ENCODE measurements around the gene C4BPA. TPM values are rescaled to one million over a fixed set of nuclear protein-coding genes. Genes with fewer than 3 reads are reported as not detected.

C4BPA gene
- polyA plus RNA-seq, 2 donors: 0.01 TPM; not detected in 1

DNA sequence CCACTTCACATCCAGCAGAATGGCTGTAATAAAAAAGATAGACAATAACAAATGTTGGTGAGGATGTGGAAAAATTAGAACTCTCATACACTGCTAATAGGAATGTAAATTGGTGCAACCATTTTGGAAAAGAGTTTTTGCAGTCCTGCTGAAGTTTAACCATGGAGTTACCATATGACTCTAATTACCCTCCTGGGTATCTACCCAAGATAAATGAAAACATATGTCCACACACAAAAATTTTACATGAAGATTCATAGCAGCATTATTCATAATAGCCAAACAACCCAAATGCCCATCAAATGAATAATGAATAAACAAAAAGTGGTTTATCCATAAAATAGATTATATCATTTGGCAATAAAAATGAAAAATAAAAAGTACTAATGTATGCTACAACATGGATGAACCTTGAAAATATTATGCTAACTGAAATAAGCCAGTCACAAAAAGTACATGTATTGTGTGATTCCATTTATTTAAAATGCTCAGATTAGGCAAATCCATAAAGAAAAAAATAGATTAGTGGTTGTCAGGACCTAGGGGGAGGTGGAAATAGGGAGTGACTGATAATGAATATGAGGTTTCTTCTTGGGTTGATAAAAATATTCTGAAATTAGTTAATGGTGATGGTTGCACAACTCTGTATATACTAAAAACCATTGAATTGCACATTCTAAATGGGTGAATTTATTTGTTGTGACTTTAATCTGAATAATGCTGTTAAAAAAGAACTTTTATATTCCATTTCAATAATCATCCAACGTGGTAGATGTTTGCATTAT, 26.4 kb downstream of the C4BPA start:
- no peak overlapping the region for H3K27ac ChIP-seq (ENCODE audit: low read depth in 2 of 2, low read length in 1 of 2)
- no peaks in the 10 kb centered on the region for H3K27me3 ChIP-seq (ENCODE audit: control insufficient read depth in 1 of 2, insufficient read depth in 2 of 2, low read length in 2 of 2)
- H3K4me3 ChIP-seq (ENCODE audit: low read depth in 1 of 2, low read length in 2 of 2): no peak overlapping the region
- no peaks in the 10 kb centered on the region for H3K4me1 ChIP-seq (ENCODE audit: control insufficient read depth in 2 of 2, insufficient read depth in 2 of 2, low read length in 1 of 2)
- H3K36me3 ChIP-seq (ENCODE audit: control insufficient read depth in 2 of 2, insufficient read depth in 2 of 2, low read length in 1 of 2): no peaks in the 10 kb centered on the region
- WGBS, 2 donors: 46 to 59% methylated on average over 1 of the region's 1 CpG
- peaks cover 0 to 2% of the 10 kb centered on the region in 2 donors for H3K9me3 ChIP-seq (ENCODE audit: control insufficient read depth in 2 of 2, insufficient read depth in 1 of 2, low read depth in 1 of 2, low read length in 1 of 2)

DNA sequence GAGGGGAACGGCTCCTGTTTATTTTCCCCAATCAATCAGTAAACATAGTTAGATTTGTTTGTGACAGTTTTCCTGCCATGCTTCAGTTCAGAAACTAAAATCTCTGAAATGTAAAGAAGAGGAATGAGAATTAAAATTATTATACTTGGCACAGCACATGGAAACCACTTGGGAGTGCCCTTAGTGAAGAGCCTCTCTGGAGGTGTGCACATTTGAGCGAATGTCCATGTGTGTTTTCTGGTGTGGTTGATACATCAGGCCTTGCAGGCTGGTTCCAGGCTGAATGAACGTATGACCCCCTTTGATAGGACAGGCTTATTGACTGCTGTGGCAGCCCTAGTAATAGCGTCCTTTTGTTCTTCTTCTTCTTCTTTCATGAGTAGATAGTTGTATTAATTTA, 27.1 kb downstream of the C4BPA start:
- peaks cover 0 to 2% of the 10 kb centered on the region in 2 donors for H3K9me3 ChIP-seq (ENCODE audit: control insufficient read depth in 2 of 2, insufficient read depth in 1 of 2, low read depth in 1 of 2, low read length in 1 of 2)
- H3K27me3 ChIP-seq (ENCODE audit: control insufficient read depth in 1 of 2, insufficient read depth in 2 of 2, low read length in 2 of 2): no peaks in the 10 kb centered on the region
- H3K4me1 ChIP-seq (ENCODE audit: control insufficient read depth in 2 of 2, insufficient read depth in 2 of 2, low read length in 1 of 2): no peaks in the 10 kb centered on the region
- no peak overlapping the region for H3K4me3 ChIP-seq (ENCODE audit: low read depth in 1 of 2, low read length in 2 of 2)
- 86 to 90% methylated on average over 4 of the region's 4 CpGs for WGBS, 2 donors
- H3K27ac ChIP-seq (ENCODE audit: low read depth in 2 of 2, low read length in 1 of 2): no peak overlapping the region
- no peaks in the 10 kb centered on the region for H3K36me3 ChIP-seq (ENCODE audit: control insufficient read depth in 2 of 2, insufficient read depth in 2 of 2, low read length in 1 of 2)

DNA sequence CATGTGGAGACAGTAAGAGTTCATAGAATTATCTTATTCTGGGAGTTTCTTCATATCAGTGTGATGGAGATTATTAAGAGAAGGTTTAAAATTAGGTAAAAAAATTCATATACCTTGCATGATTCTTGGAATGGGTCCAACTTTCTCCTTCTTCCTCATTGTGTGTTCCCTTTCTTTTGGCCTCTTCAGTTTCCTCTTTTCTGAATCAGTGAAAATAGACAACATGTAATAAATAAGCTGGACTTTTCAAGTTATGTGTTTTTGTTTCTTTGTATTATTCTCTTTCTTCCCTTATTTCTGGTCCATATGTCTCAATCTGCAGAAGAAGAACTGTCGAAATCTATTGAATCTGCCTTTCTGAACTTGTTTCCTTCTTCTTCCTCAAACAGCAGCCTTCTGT, 30.5 kb downstream of the C4BPA start:
- Histone ChIP-seq H3K9me3 (ENCODE audit: control insufficient read depth in 2 of 2, insufficient read depth in 1 of 2, low read depth in 1 of 2, low read length in 1 of 2) (no peaks in the 10 kb centered on the region), H3K4me3 (ENCODE audit: low read depth in 1 of 2, low read length in 2 of 2) (no peak overlapping the region), H3K36me3 (ENCODE audit: control insufficient read depth in 2 of 2, insufficient read depth in 2 of 2, low read length in 1 of 2) (no peaks in the 10 kb centered on the region), H3K4me1 (ENCODE audit: control insufficient read depth in 2 of 2, insufficient read depth in 2 of 2, low read length in 1 of 2) (no peaks in the 10 kb centered on the region), H3K27ac (ENCODE audit: low read depth in 2 of 2, low read length in 1 of 2) (no peak overlapping the region), H3K27me3 (ENCODE audit: control insufficient read depth in 1 of 2, insufficient read depth in 2 of 2, low read length in 2 of 2) (no peaks in the 10 kb centered on the region)
- 87 to 97% methylated on average over 1 of the region's 1 CpG for WGBS, 2 donors

DNA sequence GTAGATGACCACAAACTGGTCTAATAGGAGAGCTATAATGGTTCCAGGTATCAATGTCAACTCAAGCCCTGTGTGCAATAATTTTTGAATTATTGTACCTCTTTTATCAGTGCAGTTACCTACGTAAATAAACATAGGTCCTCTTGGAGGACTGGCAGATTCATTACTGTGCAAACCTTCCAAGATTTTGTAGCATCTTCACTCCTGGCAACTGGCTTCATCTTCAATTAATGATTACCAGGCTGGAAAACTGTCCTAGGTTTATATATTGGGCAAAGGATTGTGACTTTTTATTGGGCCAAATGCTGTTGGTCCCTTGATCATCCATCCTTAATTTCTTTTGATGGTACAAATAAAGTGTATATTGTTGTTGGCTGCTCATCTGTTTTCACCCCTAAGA, 35.6 kb downstream of the C4BPA start:
- H3K36me3 ChIP-seq (ENCODE audit: control insufficient read depth in 2 of 2, insufficient read depth in 2 of 2, low read length in 1 of 2): no peaks in the 10 kb centered on the region
- 85 to 98% methylated on average over 1 of the region's 1 CpG for WGBS, 2 donors

DNA sequence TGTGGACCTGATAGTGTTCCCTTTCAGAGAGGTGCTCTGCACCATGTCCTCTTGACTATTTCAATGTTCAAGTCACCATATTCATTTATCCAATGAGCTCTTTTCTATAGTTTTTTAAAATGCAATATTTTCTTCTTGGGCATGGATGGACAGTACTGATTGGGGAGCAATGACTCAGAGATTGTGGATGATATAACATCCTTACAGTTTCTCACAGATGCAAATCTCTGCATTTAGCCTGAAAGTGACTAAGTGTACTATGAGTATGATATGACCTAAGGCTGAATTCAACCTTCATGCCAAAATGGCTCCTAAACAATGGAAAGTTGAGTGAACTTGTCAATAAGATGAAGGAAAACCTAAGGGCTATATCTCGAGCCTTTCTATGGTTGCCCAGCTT, 36.5 kb downstream of the C4BPA start:
- 38 to 50% methylated on average over 1 of the region's 1 CpG for WGBS, 2 donors
- H3K9me3 ChIP-seq (ENCODE audit: control insufficient read depth in 2 of 2, insufficient read depth in 1 of 2, low read depth in 1 of 2, low read length in 1 of 2): no peaks in the 10 kb centered on the region
- H3K36me3 ChIP-seq (ENCODE audit: control insufficient read depth in 2 of 2, insufficient read depth in 2 of 2, low read length in 1 of 2): no peaks in the 10 kb centered on the region
- H3K27ac ChIP-seq (ENCODE audit: low read depth in 2 of 2, low read length in 1 of 2): no peak overlapping the region
- no peaks in the 10 kb centered on the region for H3K27me3 ChIP-seq (ENCODE audit: control insufficient read depth in 1 of 2, insufficient read depth in 2 of 2, low read length in 2 of 2)
- no peak overlapping the region for H3K4me3 ChIP-seq (ENCODE audit: low read depth in 1 of 2, low read length in 2 of 2)
- no peaks in the 10 kb centered on the region for H3K4me1 ChIP-seq (ENCODE audit: control insufficient read depth in 2 of 2, insufficient read depth in 2 of 2, low read length in 1 of 2)

More for the DNA sequence above, 35.6 kb downstream of the C4BPA start:
- Histone ChIP-seq H3K4me1 (ENCODE audit: control insufficient read depth in 2 of 2, insufficient read depth in 2 of 2, low read length in 1 of 2) (no peaks in the 10 kb centered on the region), H3K27me3 (ENCODE audit: control insufficient read depth in 1 of 2, insufficient read depth in 2 of 2, low read length in 2 of 2) (no peaks in the 10 kb centered on the region), H3K9me3 (ENCODE audit: control insufficient read depth in 2 of 2, insufficient read depth in 1 of 2, low read depth in 1 of 2, low read length in 1 of 2) (no peaks in the 10 kb centered on the region), H3K27ac (ENCODE audit: low read depth in 2 of 2, low read length in 1 of 2) (no peak overlapping the region), H3K4me3 (ENCODE audit: low read depth in 1 of 2, low read length in 2 of 2) (no peak overlapping the region)

DNA sequence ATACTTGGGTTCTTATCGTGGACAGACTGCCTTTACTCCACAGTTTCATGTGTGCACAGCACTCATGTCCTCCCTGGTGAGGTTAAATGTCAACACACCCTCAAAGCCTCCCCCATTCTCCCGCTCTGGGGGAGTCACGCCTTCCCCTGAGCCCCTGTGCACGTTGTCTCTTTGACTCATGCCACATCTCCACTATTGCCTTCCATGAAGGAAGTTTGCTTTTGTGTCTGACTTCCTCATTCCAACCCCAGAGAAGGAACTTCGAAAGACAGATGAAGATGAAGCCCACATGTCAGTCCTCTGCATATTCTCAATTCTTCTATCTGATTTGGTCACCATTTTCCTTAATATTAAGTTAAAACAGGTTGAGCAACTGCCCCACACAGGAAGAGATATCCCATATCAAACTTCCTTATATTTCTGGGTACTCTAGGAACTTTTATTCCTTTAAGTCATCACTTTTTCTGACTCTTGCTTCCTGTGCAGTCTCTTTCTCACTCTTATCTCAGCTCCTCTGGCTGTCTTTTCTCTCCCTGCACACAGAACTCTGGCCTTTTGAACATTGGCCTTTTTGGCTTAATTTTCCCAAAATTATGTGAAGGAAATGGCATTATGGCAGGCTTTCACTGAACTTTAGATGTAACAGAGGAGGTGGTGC, 41.5 kb downstream of the C4BPA start:
- Histone ChIP-seq H3K4me3 (ENCODE audit: low read depth in 1 of 2, low read length in 2 of 2) (no peak overlapping the region), H3K4me1 (ENCODE audit: control insufficient read depth in 2 of 2, insufficient read depth in 2 of 2, low read length in 1 of 2) (no peaks in the 10 kb centered on the region), H3K27ac (ENCODE audit: low read depth in 2 of 2, low read length in 1 of 2) (no peak overlapping the region), H3K9me3 (ENCODE audit: control insufficient read depth in 2 of 2, insufficient read depth in 1 of 2, low read depth in 1 of 2, low read length in 1 of 2) (no peaks in the 10 kb centered on the region), H3K36me3 (ENCODE audit: control insufficient read depth in 2 of 2, insufficient read depth in 2 of 2, low read length in 1 of 2) (no peaks in the 10 kb centered on the region), H3K27me3 (ENCODE audit: control insufficient read depth in 1 of 2, insufficient read depth in 2 of 2, low read length in 2 of 2) (no peaks in the 10 kb centered on the region)
- WGBS, 2 donors: 71 to 75% methylated on average over 5 of the region's 5 CpGs

DNA sequence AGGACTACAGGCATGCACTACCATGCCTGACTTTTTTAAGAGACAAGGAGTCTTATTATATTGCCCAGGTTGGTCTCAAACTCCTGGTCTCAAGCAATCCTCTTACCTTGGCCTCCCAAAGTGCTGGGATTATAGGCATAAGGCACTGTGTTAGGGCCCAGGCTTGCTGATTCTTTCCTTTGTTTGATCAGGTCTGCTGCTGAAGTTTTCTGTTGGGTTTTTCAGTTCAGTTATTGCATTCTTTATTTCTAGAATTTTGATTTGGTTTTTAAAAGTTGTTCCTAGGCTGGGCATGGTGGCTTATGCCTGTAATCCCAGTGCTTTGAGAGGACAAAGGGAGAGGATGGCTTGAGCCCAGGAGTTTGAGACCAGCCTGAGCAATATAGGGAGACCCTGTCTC, 47.9 kb downstream of the C4BPA start:
- no peaks in the 10 kb centered on the region for H3K36me3 ChIP-seq (ENCODE audit: control insufficient read depth in 2 of 2, insufficient read depth in 2 of 2, low read length in 1 of 2)
- H3K9me3 ChIP-seq (ENCODE audit: control insufficient read depth in 2 of 2, insufficient read depth in 1 of 2, low read depth in 1 of 2, low read length in 1 of 2): no peaks in the 10 kb centered on the region
- H3K4me3 ChIP-seq (ENCODE audit: low read depth in 1 of 2, low read length in 2 of 2): no peak overlapping the region
- H3K27me3 ChIP-seq (ENCODE audit: control insufficient read depth in 1 of 2, insufficient read depth in 2 of 2, low read length in 2 of 2): no peaks in the 10 kb centered on the region
- no peak overlapping the region for H3K27ac ChIP-seq (ENCODE audit: low read depth in 2 of 2, low read length in 1 of 2)
- no peaks in the 10 kb centered on the region for H3K4me1 ChIP-seq (ENCODE audit: control insufficient read depth in 2 of 2, insufficient read depth in 2 of 2, low read length in 1 of 2)

DNA sequence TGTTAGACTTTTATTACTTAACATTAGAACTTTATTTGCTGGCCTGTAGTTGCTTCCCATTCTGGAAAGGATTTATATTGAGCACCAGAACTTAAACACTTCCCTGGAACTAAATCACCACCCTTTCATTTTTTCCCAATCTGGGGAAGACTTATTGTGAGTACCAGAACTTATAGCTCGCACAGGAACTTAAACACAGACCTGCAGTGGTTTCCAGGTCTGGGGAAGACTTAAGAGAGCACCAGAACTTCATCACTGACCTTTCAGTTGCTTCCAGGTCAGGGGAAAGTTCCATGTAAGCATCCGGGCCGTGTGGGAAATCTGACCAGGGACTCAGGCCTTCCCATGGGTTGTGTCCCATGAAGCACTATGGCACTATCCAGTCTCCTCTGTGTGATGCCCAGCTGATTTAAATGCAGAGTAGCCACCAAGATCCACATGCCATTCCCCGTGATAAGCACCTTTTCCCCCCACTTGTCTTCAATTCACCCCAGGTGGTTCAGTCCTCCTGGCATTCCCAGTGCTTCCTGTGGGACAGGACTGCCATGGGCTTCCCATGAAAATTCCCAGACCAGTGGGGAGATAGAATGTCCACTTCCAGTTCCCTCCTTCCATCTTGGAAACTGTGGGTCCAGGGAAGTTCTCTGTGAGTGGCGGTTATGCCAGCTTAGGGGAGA, 48.9 kb downstream of the C4BPA start:
- Histone ChIP-seq H3K27ac (ENCODE audit: low read depth in 2 of 2, low read length in 1 of 2) (no peak overlapping the region), H3K36me3 (ENCODE audit: control insufficient read depth in 2 of 2, insufficient read depth in 2 of 2, low read length in 1 of 2) (no peaks in the 10 kb centered on the region), H3K9me3 (ENCODE audit: control insufficient read depth in 2 of 2, insufficient read depth in 1 of 2, low read depth in 1 of 2, low read length in 1 of 2) (no peaks in the 10 kb centered on the region), H3K4me3 (ENCODE audit: low read depth in 1 of 2, low read length in 2 of 2) (no peak overlapping the region), H3K27me3 (ENCODE audit: control insufficient read depth in 1 of 2, insufficient read depth in 2 of 2, low read length in 2 of 2) (no peaks in the 10 kb centered on the region), H3K4me1 (ENCODE audit: control insufficient read depth in 2 of 2, insufficient read depth in 2 of 2, low read length in 1 of 2) (no peaks in the 10 kb centered on the region)
- WGBS, 2 donors: 87 to 90% methylated on average over 5 of the region's 5 CpGs

DNA sequence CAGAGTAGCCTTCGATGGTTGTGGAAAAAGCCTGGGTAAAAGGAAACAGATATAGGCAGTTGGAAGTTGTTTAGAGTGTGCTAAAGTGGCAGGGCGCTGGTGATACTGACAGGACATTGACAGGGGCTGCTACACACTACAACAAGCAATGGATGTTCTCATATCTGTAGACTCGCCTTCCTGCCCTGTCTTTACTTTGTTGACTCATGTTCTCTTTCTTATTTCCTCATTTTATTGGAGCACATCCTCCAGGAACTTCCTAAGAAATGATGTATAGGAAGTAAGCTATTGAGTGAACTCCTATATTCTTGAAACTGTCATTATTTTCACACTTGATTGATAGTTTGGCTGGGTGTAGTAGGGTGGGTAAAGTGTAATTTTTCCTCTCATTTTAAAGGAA, 51.0 kb downstream of the C4BPA start:
- H3K4me1 ChIP-seq (ENCODE audit: control insufficient read depth in 2 of 2, insufficient read depth in 2 of 2, low read length in 1 of 2): no peaks in the 10 kb centered on the region
- no peaks in the 10 kb centered on the region for H3K27me3 ChIP-seq (ENCODE audit: control insufficient read depth in 1 of 2, insufficient read depth in 2 of 2, low read length in 2 of 2)
- H3K4me3 ChIP-seq (ENCODE audit: low read depth in 1 of 2, low read length in 2 of 2): no peak overlapping the region
- no peak overlapping the region for H3K27ac ChIP-seq (ENCODE audit: low read depth in 2 of 2, low read length in 1 of 2)
- WGBS, 2 donors: 60 to 65% methylated on average over 3 of the region's 3 CpGs
- no peaks in the 10 kb centered on the region for H3K36me3 ChIP-seq (ENCODE audit: control insufficient read depth in 2 of 2, insufficient read depth in 2 of 2, low read length in 1 of 2)
- H3K9me3 ChIP-seq (ENCODE audit: control insufficient read depth in 2 of 2, insufficient read depth in 1 of 2, low read depth in 1 of 2, low read length in 1 of 2): no peaks in the 10 kb centered on the region

All from esophagus (tissue), 2 donors.